Measurements from ENCODE around the gene MED15. TPM values are rescaled to one million over a fixed set of nuclear protein-coding genes. Genes with fewer than 3 reads are reported as not detected.

The MED15 gene
- polyA plus RNA-seq, 6 donors from 2014 or later, result 7.3 to 41.8 (median 17.1) TPM

DNA sequence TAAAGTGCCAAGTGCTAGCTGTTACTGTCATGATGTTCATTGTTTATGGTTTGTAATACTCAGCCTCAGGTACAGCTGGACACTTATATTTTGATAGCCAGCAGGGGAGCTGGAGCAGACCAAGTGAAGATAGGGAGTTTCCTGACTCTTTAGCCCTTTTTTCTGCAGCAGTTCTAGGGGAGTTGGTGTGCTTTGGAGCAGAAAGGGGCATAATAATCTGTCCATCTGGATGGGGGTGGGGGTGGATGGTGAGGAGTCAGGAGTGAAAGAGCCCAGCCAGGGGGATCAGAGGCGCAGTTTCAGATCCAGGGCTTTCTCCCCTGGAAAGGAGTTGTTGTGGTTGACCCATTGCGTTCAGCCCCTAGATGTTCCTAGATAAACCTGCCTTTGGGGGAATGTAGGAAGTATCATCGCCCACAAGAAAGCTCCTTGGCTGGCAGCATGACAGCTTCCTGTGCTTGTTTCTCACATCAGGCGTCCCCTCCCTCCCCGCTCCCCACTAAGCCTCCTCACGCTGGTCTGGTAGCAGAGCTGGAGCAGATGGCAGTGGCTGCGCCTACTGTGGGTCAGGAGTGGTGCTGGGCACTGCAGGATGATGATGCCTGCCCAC is 41.9 kb downstream of the MED15 start:
- peak overlapping the region; percentile 64 to 90 (median 79) for H3K27ac Mint-ChIP-seq
- peak overlapping the region in 5 of 8 donors; percentile 33 to 79 (median 49) for H3K4me3 Mint-ChIP-seq
- no peaks in the 10 kb centered on the region for H3K27me3 Mint-ChIP-seq
- H3K36me3 Mint-ChIP-seq, result peaks cover 5 to 8% of the 10 kb centered on the region in 2 donors
- ATAC-seq (ENCODE audit: low read depth in 2 of 2), result no peak
- no peaks in the 10 kb centered on the region for H3K9me3 Mint-ChIP-seq
- DNase-seq, result no peak
- H3K4me1 Mint-ChIP-seq, result peaks cover 28 to 42% (median 37%) of the 10 kb centered on the region in 3 donors

GRCh38 chr22:20550057-20550817 is 42.8 kb downstream of the MED15 start:
- H3K4me1 Mint-ChIP-seq, result peaks cover 28 to 42% (median 33%) of the 10 kb centered on the region in 3 donors
- H3K9me3 Mint-ChIP-seq, result no peaks in the 10 kb centered on the region
- DNase-seq (no peak), ATAC-seq (ENCODE audit: low read depth in 2 of 2) (no peak)
- H3K4me3 Mint-ChIP-seq, result peak overlapping the region in 3 of 8 donors; percentile 10 to 72 (median 33)
- no peaks in the 10 kb centered on the region for H3K27me3 Mint-ChIP-seq
- H3K27ac Mint-ChIP-seq, result peak overlapping the region in 3 of 6 donors; percentile 57 to 89 (median 74)
- H3K36me3 Mint-ChIP-seq, result peaks cover 0 to 8% of the 10 kb centered on the region in 2 donors

DNA sequence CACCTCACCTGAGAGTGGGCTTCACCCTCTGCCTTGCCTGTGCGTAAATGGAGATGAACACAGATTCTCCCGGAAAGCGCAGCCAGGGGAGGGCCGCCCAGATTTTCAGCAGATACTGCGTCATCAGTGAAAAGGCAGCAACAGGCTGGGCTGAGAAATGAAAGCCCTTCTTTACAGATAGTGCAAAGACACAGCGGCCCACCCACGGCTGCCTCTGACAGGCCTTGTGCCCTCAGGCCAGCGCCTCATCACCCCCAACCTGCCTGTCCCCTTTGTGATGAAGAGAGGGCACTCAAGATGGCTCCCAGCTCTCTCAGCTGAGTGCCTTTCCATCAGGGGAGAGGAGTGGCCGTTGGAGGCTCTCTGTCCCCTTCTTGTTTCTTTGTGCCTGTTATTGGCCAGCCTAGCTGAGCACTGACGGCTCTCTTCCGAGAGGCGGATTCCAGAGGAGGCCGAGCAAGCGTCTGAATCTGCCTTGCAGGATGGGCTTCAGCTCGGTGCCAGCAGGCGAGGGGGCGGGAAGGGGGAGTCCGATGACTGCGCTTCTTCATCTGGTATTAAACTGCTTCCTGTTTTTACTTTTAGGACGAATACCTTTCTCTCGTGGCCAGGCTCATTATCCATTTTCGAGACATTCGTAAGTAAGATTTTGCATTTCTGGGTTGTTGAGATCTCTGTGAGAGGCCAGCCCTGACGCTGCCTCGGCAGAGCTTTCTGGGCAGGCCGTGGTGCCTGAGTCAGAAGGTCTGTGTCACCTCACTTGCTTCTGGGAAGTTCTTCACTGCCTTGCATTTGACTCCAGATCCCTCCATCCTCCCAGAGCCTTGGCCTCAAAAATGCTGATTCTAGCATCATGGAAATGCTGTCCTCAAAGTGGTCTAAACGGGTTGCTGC is 43.7 kb downstream of the MED15 start:
- ATAC-seq (ENCODE audit: low read depth in 2 of 2), result peak; percentile 30 to 73
- Mint-ChIP-seq H3K27me3 (no peaks in the 10 kb centered on the region), H3K36me3 (peaks cover 0 to 8% of the 10 kb centered on the region in 2 donors), H3K27ac (peak overlapping the region in 5 of 6 donors; percentile 68 to 91 (median 74)), H3K9me3 (no peaks in the 10 kb centered on the region), H3K4me1 (peaks cover 28 to 42% (median 30%) of the 10 kb centered on the region in 3 donors), H3K4me3 (peak overlapping the region in 2 of 8 donors; percentile 19 to 23)
- DNase-seq, result no peak

GRCh38 chr22:20551805-20552442 is 44.5 kb downstream of the MED15 start:
- DNase-seq, result no peak
- Mint-ChIP-seq H3K4me1 (peaks cover 34 to 47% (median 35%) of the 10 kb centered on the region in 3 donors), H3K9me3 (no peaks in the 10 kb centered on the region), H3K27me3 (no peaks in the 10 kb centered on the region), H3K4me3 (no peak overlapping the region), H3K36me3 (peaks cover 6 to 15% of the 10 kb centered on the region in 2 donors), H3K27ac (peak overlapping the region in 2 of 6 donors; percentile 74 to 89)
- ATAC-seq (ENCODE audit: low read depth in 2 of 2), result no peak

DNA sequence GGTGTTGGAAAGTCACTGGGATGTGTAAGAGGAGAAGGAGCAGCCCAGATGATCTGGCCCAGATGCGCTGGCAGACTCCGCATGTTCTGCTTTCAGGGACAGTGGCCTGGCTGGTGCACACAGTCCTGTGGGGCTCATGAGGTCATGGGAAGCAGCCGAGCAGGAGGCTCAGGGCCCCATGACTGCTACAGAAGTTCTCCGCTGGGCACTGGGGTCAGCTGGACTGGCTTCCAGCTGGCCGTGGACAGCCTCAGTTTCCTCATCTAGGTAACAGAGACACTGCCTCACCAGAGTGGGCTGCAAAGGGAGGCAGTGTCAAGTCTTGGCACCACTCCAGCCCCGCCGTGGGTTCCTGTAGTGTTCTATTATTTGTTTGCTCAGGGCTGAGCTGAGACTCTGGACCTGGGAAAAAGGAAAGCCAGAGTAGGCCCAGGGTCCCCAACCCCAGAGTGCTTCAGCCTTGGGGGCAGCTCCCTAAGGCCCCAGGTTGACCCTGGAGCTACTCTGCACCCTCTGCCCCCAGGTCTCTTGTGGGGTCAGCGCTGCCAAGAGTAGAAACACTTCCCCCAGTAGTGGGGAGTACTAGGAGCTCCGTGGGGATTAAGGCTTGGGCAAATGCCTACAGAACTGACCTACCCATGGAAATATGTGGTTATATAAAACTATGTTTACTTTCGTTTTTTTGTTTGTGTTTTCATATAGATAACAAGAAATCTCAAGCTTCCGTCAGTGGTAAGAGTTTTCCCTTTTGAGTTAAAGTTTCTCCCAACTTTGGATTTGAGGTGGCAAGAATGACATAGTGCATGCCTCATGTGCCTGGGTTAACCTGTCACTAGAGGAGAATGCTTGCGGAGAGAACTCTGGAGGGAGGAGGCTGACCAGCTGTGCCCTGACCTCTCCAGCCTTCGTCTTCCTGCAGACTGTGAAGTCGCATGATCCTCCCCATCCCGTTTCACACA is 45.3 kb downstream of the MED15 start:
- ATAC-seq (ENCODE audit: low read depth in 2 of 2) (no peak), DNase-seq (no peak)
- Mint-ChIP-seq H3K27ac (peak overlapping the region in 3 of 6 donors; percentile 25 to 74 (median 27)), H3K27me3 (no peaks in the 10 kb centered on the region), H3K4me1 (peaks cover 39 to 55% (median 43%) of the 10 kb centered on the region in 3 donors), H3K36me3 (peaks cover 10 to 22% of the 10 kb centered on the region in 2 donors), H3K4me3 (peak overlapping the region in 1 of 8 donors; percentile 6), H3K9me3 (no peaks in the 10 kb centered on the region)

GRCh38 chr22:20553947-20554741 is 46.7 kb downstream of the MED15 start:
- Mint-ChIP-seq H3K36me3 (peaks cover 18 to 32% of the 10 kb centered on the region in 2 donors), H3K27ac (peak overlapping the region in 1 of 6 donors; percentile 25), H3K4me1 (peaks cover 35 to 48% (median 37%) of the 10 kb centered on the region in 3 donors), H3K9me3 (peaks cover 3 to 7% (median 5%) of the 10 kb centered on the region in 7 donors), H3K4me3 (peak overlapping the region in 1 of 8 donors; percentile 53), H3K27me3 (no peaks in the 10 kb centered on the region)
- ATAC-seq (ENCODE audit: low read depth in 2 of 2) (no peak), DNase-seq (no peak)

- no peak overlapping the region for H3K27ac Mint-ChIP-seq
- ATAC-seq (ENCODE audit: low read depth in 2 of 2) (no peak), DNase-seq (no peak)
- peaks cover 28 to 41% (median 32%) of the 10 kb centered on the region in 3 donors for H3K4me1 Mint-ChIP-seq
- no peaks in the 10 kb centered on the region for H3K27me3 Mint-ChIP-seq
- peaks cover 5 to 10% (median 7%) of the 10 kb centered on the region in 7 donors for H3K9me3 Mint-ChIP-seq
- no peak overlapping the region for H3K4me3 Mint-ChIP-seq
- peaks cover 22 to 38% of the 10 kb centered on the region in 2 donors for H3K36me3 Mint-ChIP-seq
Measured at GRCh38 chr22:20554824-20555223, 47.4 kb downstream of the MED15 start.

- ATAC-seq (ENCODE audit: low read depth in 2 of 2), result no peak
- no peaks in the 10 kb centered on the region for H3K27me3 Mint-ChIP-seq
- H3K9me3 Mint-ChIP-seq, result peaks cover 5 to 10% (median 7%) of the 10 kb centered on the region in 7 donors
- no peak for DNase-seq
- peak overlapping the region in 1 of 6 donors; percentile 15 for H3K27ac Mint-ChIP-seq
- peaks cover 22 to 31% of the 10 kb centered on the region in 2 donors for H3K36me3 Mint-ChIP-seq
- peaks cover 17 to 23% (median 19%) of the 10 kb centered on the region in 3 donors for H3K4me1 Mint-ChIP-seq
- H3K4me3 Mint-ChIP-seq, result no peak overlapping the region
Measured at GRCh38 chr22:20558534-20558933, 51.1 kb downstream of the MED15 start.

DNA sequence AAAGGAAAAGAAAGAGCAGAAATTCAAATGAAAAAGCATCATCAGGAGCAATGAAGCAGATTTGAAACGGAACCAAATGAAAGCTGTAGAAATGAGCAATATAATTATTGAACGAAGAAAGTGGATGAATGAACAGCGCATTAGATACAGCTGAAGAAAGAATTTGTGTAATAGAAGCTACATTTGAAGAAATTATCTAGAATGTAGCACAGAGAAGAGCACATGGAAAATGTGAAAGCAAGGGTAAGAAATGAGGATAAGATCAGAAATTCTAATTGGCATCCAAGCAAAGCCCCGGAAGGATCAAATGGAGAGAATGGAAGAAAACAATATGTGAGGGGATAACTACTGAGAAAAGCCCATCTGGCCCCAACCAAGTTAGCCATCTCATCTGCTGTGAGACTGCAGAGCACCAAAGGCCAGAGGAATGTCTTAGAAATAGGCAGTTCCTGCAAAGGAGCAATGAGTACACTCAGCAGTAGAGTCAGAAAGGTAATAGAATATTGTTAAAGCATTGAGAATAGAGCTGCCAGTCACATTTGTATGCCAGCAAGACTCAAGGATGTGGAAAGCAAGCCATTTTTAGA is 51.9 kb downstream of the MED15 start:
- ATAC-seq (ENCODE audit: low read depth in 2 of 2) (no peak), DNase-seq (no peak)
- Mint-ChIP-seq H3K4me3 (no peak overlapping the region), H3K9me3 (peaks cover 5 to 10% (median 7%) of the 10 kb centered on the region in 7 donors), H3K4me1 (peaks cover 17 to 23% (median 19%) of the 10 kb centered on the region in 3 donors), H3K27me3 (no peaks in the 10 kb centered on the region), H3K36me3 (peaks cover 28 to 31% of the 10 kb centered on the region in 2 donors), H3K27ac (peak overlapping the region in 2 of 6 donors; percentile 15 to 65)

- ATAC-seq (ENCODE audit: low read depth in 2 of 2) (no peak), DNase-seq (no peak)
- Mint-ChIP-seq H3K4me1 (peaks cover 17 to 20% (median 19%) of the 10 kb centered on the region in 3 donors), H3K27me3 (no peaks in the 10 kb centered on the region), H3K27ac (peak overlapping the region in 1 of 6 donors; percentile 77), H3K9me3 (peaks cover 5 to 10% (median 7%) of the 10 kb centered on the region in 7 donors), H3K4me3 (no peak overlapping the region), H3K36me3 (peaks cover 29 to 31% of the 10 kb centered on the region in 2 donors)
Measured at GRCh38 chr22:20560716-20561115, 53.3 kb downstream of the MED15 start.

- H3K9me3 Mint-ChIP-seq, result peaks cover 5 to 10% (median 7%) of the 10 kb centered on the region in 7 donors
- DNase-seq (no peak), ATAC-seq (ENCODE audit: low read depth in 2 of 2) (no peak)
- peak overlapping the region in 1 of 6 donors; percentile 60 for H3K27ac Mint-ChIP-seq
- H3K36me3 Mint-ChIP-seq, result peaks cover 23 to 29% of the 10 kb centered on the region in 2 donors
- H3K27me3 Mint-ChIP-seq, result no peaks in the 10 kb centered on the region
- no peak overlapping the region for H3K4me3 Mint-ChIP-seq
- H3K4me1 Mint-ChIP-seq, result peaks cover 10 to 14% (median 10%) of the 10 kb centered on the region in 3 donors
Measured at GRCh38 chr22:20561882-20562281, 54.5 kb downstream of the MED15 start.
